WTC11 (cell line): Measurements from ENCODE around the gene MPP2. TPM values are rescaled to one million over a fixed set of nuclear protein-coding genes. Genes with fewer than 3 reads are reported as not detected.

ENCODE experiments used
- ATAC-seq: fragments of 200-7000 bp; cut with Tn5 transposase; 2 replicates; pipeline ENCODE4 v1.10.0; 2021; ENCODE audit warnings: mild to moderate bottlenecking, moderate library complexity
- CTCF ChIA-PET: fragments of 300-600 bp; sonication (Branson Sonifier 250); formaldehyde crosslinking; loops from one replicate; lab custom pipeline; 2021; ENCODE audit warnings: antibody characterized with exemption; lab: Charles Lee
- POLR2A ChIA-PET: fragments of 350-600 bp; sonication (Branson Sonifier 250); formaldehyde crosslinking; loops from one replicate; lab custom pipeline; 2021; ENCODE audit warnings: antibody characterized with exemption; lab: Charles Lee
- DNase-seq: peaks from one replicate; pipeline ENCODE4 v3.0.0; 2021; ENCODE audit warnings: low spot score
- H3K27ac Mint-ChIP-seq: 2 replicates; pipeline ENCODE4 v1.8.0; 2021; ENCODE audit warnings: mixed read lengths
- H3K27me3 Mint-ChIP-seq: 2 replicates; pipeline ENCODE4 v1.8.0; 2021; ENCODE audit warnings: low read depth, mild to moderate bottlenecking, moderate library complexity, mixed read lengths
- H3K36me3 Mint-ChIP-seq: 2 replicates; pipeline ENCODE4 v1.8.0; 2021; ENCODE audit warnings: mixed read lengths
- H3K4me1 Mint-ChIP-seq: 2 replicates; pipeline ENCODE4 v1.8.0; 2022; ENCODE audit warnings: mixed read lengths
- H3K4me3 Mint-ChIP-seq: 2 replicates; pipeline ENCODE4 v1.8.0; 2021; ENCODE audit warnings: mild to moderate bottlenecking, moderate library complexity, mixed read lengths
- H3K9me3 Mint-ChIP-seq: 2 replicates; pipeline ENCODE4 v1.8.0; 2021; ENCODE audit warnings: mixed read lengths
- ESRRA ChIP-seq: sonication (generic); formaldehyde crosslinking; IDR thresholded peaks from 2 replicates; pipeline ENCODE4 v1.8.1; 2022; ENCODE audit warnings: mild to moderate bottlenecking, missing genetic modification reagents, borderline replicate concordance
- FOXK1 ChIP-seq: sonication (generic); formaldehyde crosslinking; IDR thresholded peaks from 2 replicates; pipeline ENCODE4 v1.8.0; 2022; ENCODE audit warnings: mild to moderate bottlenecking, moderate library complexity, missing genetic modification reagents
- IRF2 ChIP-seq: sonication (generic); formaldehyde crosslinking; IDR thresholded peaks from 2 replicates; pipeline ENCODE4 v1.8.0; 2022; ENCODE audit warnings: low read depth, missing genetic modification reagents, borderline replicate concordance
- NFYB ChIP-seq: sonication (generic); formaldehyde crosslinking; conservative IDR thresholded peaks from 2 replicates; pipeline ENCODE4 v1.8.0; 2022; ENCODE audit warnings: low read depth, missing genetic modification reagents
- NR1H2 ChIP-seq: sonication (generic); formaldehyde crosslinking; IDR thresholded peaks from 2 replicates; pipeline ENCODE4 v1.9.0; 2021; ENCODE audit warnings: mild to moderate bottlenecking, moderate library complexity, missing genetic modification reagents
- NR2C2 ChIP-seq: sonication (generic); formaldehyde crosslinking; IDR thresholded peaks from 2 replicates; pipeline ENCODE4 v1.8.0; 2022; ENCODE audit warnings: mild to moderate bottlenecking, missing genetic modification reagents
- NR3C1 ChIP-seq: sonication (generic); formaldehyde crosslinking; conservative IDR thresholded peaks from 2 replicates; pipeline ENCODE4 v1.8.1; 2023; ENCODE audit warnings: low read depth, mild to moderate bottlenecking, missing genetic modification reagents
- RORB ChIP-seq: fragments of 250-450 bp; sonication (Bioruptor Pico); IDR thresholded peaks from 2 replicates; pipeline ENCODE4 v1.9.0; 2021; ENCODE audit warnings: mild to moderate bottlenecking
- ZBTB43 ChIP-seq: sonication (generic); formaldehyde crosslinking; IDR thresholded peaks from 2 replicates; pipeline ENCODE4 v1.8.1; 2023; ENCODE audit warnings: mild to moderate bottlenecking, missing genetic modification reagents
- ZNF281 ChIP-seq: sonication (generic); formaldehyde crosslinking; IDR thresholded peaks from 2 replicates; pipeline ENCODE4 v1.8.0; 2023; ENCODE audit warnings: mild to moderate bottlenecking, missing genetic modification reagents
- ZNF317 ChIP-seq: sonication (generic); formaldehyde crosslinking; IDR thresholded peaks from 2 replicates; pipeline ENCODE4 v1.8.1; 2023; ENCODE audit warnings: low read depth, mild to moderate bottlenecking, moderate library complexity, missing genetic modification reagents, borderline replicate concordance
- ZNF396 ChIP-seq: fragments of 250-450 bp; sonication (Bioruptor Pico); IDR thresholded peaks from 2 replicates; pipeline ENCODE4 v1.8.0; 2021; ENCODE audit warnings: mild to moderate bottlenecking, moderate library complexity, borderline replicate concordance
- ZNF423 ChIP-seq: fragments of 250-450 bp; sonication (Bioruptor Pico); IDR thresholded peaks from 2 replicates; pipeline ENCODE4 v2.1.2; 2022; ENCODE audit warnings: mild to moderate bottlenecking, moderate library complexity
- total RNA-seq: library from RNA; stranded (reverse); gene quantifications from 3 replicates; pipeline ENCODE4 v1.2.3, GENCODE V29; 2021
- TF ChIP-seq, protein P1 (sequence below): fragments of 250-450 bp; sonication (Bioruptor Pico); IDR thresholded peaks from 2 replicates; pipeline ENCODE4 v1.8.0; 2021; ENCODE audit warnings: mild to moderate bottlenecking
- TF ChIP-seq, protein P2 (sequence below): fragments of 250-450 bp; sonication (Bioruptor Pico); IDR thresholded peaks from 2 replicates; pipeline ENCODE4 v2.1.2; 2022; ENCODE audit warnings: mild to moderate bottlenecking, moderate library complexity
- TF ChIP-seq, protein P3 (sequence below): sonication (generic); formaldehyde crosslinking; IDR thresholded peaks from 2 replicates; pipeline ENCODE4 v1.8.1; 2023; ENCODE audit warnings: mild to moderate bottlenecking, missing genetic modification reagents, borderline replicate concordance

The MPP2 gene
- total RNA-seq, 1 experiment from 2014 or later = 29.3 TPM

DNA sequence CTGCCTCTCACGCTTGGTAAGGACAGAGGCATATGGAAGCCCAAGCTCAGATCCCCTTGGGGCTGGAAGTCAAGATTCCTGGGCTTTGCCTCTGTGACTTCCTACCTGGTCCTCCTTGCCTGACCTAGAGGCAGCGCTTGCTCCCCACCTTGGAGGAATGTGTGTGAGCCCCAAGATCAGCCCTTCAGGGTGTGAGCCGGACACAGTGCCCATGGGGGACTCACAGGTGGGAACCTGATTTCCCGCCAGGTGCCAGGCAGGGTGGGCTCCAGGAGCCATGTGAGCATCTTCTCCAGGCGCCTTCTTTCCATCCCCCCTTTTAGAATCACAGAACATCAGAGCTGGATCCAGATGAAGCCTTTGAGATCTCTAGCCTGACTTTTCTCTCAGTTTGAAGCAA is 50.2 kb downstream of the MPP2 start:
- TF ChIP-seq NR2C2 (CRISPR knock-in tag) (no peak), ZBTB43 (CRISPR knock-in tag) (no peak), NR3C1 (no peak), ZNF396 (no peak), NR1H2 (no peak), FOXK1 (CRISPR knock-in tag) (no peak)
- TF ChIP-seq, protein P1, sequence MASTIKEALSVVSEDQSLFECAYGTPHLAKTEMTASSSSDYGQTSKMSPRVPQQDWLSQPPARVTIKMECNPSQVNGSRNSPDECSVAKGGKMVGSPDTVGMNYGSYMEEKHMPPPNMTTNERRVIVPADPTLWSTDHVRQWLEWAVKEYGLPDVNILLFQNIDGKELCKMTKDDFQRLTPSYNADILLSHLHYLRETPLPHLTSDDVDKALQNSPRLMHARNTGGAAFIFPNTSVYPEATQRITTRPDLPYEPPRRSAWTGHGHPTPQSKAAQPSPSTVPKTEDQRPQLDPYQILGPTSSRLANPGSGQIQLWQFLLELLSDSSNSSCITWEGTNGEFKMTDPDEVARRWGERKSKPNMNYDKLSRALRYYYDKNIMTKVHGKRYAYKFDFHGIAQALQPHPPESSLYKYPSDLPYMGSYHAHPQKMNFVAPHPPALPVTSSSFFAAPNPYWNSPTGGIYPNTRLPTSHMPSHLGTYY (CRISPR knock-in tag) = no peak
- ChIA-PET CTCF (interaction anchor here (1.1 to 4.8 kb wide), 4 partner anchors 8 to 43 kb away, joined by 4 to 43 read pairs (median 7); partner anchors contain the start of gene CD300LG), POLR2A (interaction anchor here (0.6 kb wide), 1 partner anchor 296 kb away, joined by 7 read pairs; no protein-coding TSS in a partner anchor)
- no peak overlapping the region for H3K27ac Mint-ChIP-seq
- peaks cover 6% of the 10 kb centered on the region; the same call in 1 of the 2 replicates for H3K27me3 Mint-ChIP-seq
- DNase-seq (no peak), ATAC-seq (no peak)
- H3K4me1 Mint-ChIP-seq = no peaks in the 10 kb centered on the region
- H3K36me3 Mint-ChIP-seq = no peaks in the 10 kb centered on the region
- no peaks in the 10 kb centered on the region for H3K9me3 Mint-ChIP-seq
- no peak overlapping the region for H3K4me3 Mint-ChIP-seq

- ATAC-seq (no peak), DNase-seq (no peak)
- no peak overlapping the region for H3K4me3 Mint-ChIP-seq
- H3K27me3 Mint-ChIP-seq = peaks cover 6% of the 10 kb centered on the region; the same call in 1 of the 2 replicates
- CTCF ChIA-PET = interaction anchor here (1.3 to 4.8 kb wide), 4 partner anchors 9 to 66 kb away, joined by 4 to 43 read pairs (median 7); partner anchors contain the start of gene CD300LG
- no peak overlapping the region for H3K27ac Mint-ChIP-seq
- no peaks in the 10 kb centered on the region for H3K36me3 Mint-ChIP-seq
- H3K4me1 Mint-ChIP-seq = no peaks in the 10 kb centered on the region
- no peak for TF ChIP-seq ZNF423 (CRISPR knock-in tag)
- POLR2A ChIA-PET = interaction anchor here (0.7 kb wide), 1 partner anchor 49 kb away, joined by 3 read pairs; no protein-coding TSS in a partner anchor
- H3K9me3 Mint-ChIP-seq = no peaks in the 10 kb centered on the region
Measured at GRCh38 chr17:43856141-43856540, 51.2 kb downstream of the MPP2 start.

- DNase-seq (no peak), ATAC-seq (no peak)
- Mint-ChIP-seq H3K27me3 (peaks cover 6% of the 10 kb centered on the region), H3K9me3 (no peaks in the 10 kb centered on the region), H3K4me1 (no peaks in the 10 kb centered on the region), H3K4me3 (no peak overlapping the region), H3K27ac (no peak overlapping the region), H3K36me3 (no peaks in the 10 kb centered on the region)
- CTCF ChIA-PET = interaction anchor here (0.5 to 4.8 kb wide), 5 partner anchors 8 to 287 kb away, joined by 3 to 43 read pairs (median 4); partner anchors contain the start of gene CD300LG
- TF ChIP-seq ZNF317 = no peak
- TF ChIP-seq ZNF281 (CRISPR knock-in tag) = no peak
- TF ChIP-seq, protein P2, sequence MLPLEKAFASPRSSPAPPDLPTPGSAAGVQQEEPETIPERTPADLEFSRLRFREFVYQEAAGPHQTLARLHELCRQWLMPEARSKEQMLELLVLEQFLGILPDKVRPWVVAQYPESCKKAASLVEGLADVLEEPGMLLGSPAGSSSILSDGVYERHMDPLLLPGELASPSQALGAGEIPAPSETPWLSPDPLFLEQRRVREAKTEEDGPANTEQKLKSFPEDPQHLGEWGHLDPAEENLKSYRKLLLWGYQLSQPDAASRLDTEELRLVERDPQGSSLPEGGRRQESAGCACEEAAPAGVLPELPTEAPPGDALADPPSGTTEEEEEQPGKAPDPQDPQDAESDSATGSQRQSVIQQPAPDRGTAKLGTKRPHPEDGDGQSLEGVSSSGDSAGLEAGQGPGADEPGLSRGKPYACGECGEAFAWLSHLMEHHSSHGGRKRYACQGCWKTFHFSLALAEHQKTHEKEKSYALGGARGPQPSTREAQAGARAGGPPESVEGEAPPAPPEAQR (CRISPR knock-in tag) = no peak
- TF ChIP-seq ESRRA (CRISPR knock-in tag) = no peak
- TF ChIP-seq NFYB (CRISPR knock-in tag) = no peak
- TF ChIP-seq, protein P3, sequence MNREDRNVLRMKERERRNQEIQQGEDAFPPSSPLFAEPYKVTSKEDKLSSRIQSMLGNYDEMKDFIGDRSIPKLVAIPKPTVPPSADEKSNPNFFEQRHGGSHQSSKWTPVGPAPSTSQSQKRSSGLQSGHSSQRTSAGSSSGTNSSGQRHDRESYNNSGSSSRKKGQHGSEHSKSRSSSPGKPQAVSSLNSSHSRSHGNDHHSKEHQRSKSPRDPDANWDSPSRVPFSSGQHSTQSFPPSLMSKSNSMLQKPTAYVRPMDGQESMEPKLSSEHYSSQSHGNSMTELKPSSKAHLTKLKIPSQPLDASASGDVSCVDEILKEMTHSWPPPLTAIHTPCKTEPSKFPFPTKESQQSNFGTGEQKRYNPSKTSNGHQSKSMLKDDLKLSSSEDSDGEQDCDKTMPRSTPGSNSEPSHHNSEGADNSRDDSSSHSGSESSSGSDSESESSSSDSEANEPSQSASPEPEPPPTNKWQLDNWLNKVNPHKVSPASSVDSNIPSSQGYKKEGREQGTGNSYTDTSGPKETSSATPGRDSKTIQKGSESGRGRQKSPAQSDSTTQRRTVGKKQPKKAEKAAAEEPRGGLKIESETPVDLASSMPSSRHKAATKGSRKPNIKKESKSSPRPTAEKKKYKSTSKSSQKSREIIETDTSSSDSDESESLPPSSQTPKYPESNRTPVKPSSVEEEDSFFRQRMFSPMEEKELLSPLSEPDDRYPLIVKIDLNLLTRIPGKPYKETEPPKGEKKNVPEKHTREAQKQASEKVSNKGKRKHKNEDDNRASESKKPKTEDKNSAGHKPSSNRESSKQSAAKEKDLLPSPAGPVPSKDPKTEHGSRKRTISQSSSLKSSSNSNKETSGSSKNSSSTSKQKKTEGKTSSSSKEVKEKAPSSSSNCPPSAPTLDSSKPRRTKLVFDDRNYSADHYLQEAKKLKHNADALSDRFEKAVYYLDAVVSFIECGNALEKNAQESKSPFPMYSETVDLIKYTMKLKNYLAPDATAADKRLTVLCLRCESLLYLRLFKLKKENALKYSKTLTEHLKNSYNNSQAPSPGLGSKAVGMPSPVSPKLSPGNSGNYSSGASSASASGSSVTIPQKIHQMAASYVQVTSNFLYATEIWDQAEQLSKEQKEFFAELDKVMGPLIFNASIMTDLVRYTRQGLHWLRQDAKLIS (CRISPR knock-in tag) = no peak
- TF ChIP-seq, protein P1 (CRISPR knock-in tag) = no peak
- TF ChIP-seq RORB = no peak
- TF ChIP-seq IRF2 (CRISPR knock-in tag) = no peak
- POLR2A ChIA-PET = no interaction called here
Measured at GRCh38 chr17:43855061-43855460, 52.3 kb downstream of the MPP2 start.
